LNCAP (cell line): Measurements from ENCODE around the gene PROSER3.

Experiments used
- CTCF ChIP-seq: fragments of 450-650 bp; IDR thresholded peaks from 2 replicates; pipeline ENCODE4 v1.5.1; 2017; ENCODE audit warnings: mild to moderate bottlenecking

PROSER3 gene

GRCh38 chr19:35714601-35715354, 43.2 kb upstream of the PROSER3 start:
- no peak for TF ChIP-seq CTCF

GRCh38 chr19:35715355-35715809, 42.6 kb upstream of the PROSER3 start:
- no peak for TF ChIP-seq CTCF

- no peak for TF ChIP-seq CTCF
Observed at GRCh38 chr19:35715981-35716800, 41.8 kb upstream of the PROSER3 start.

GRCh38 chr19:35716801-35717664, 40.9 kb upstream of the PROSER3 start:
- peak; percentile 94 for TF ChIP-seq CTCF

- TF ChIP-seq CTCF, result no peak
Observed at GRCh38 chr19:35717665-35718344, 40.2 kb upstream of the PROSER3 start, which contains the start of gene KMT2B. TSS of gene KMT2B (plus strand) at chr19:35718003. CDS start at chr19:35718019, 16 bp downstream.

GRCh38 chr19:35718345-35719041, 39.5 kb upstream of the PROSER3 start:
- TF ChIP-seq CTCF, result no peak
